SKM-1 (cell line): ENCODE data around the gene EXO1.

Experiments
- DNase-seq: peaks from one replicate; lab custom pipeline; 2025; ENCODE audit not compliant: unreplicated experiment; lab: John Stamatoyannopoulos, UW

EXO1 gene

GRCh38 chr1:241883159-241883558, 35.2 kb downstream of the EXO1 start:
- DNase-seq: no peak

GRCh38 chr1:241888232-241888631, 40.2 kb downstream of the EXO1 start:
- no peak for DNase-seq

- DNase-seq: no peak
Measured at GRCh38 chr1:241891296-241891695, 43.3 kb downstream of the EXO1 start.

GRCh38 chr1:241894016-241894415, 46.0 kb downstream of the EXO1 start:
- no peak for DNase-seq

GRCh38 chr1:241895013-241895412, 47.0 kb downstream of the EXO1 start:
- peak; percentile 53 for DNase-seq

GRCh38 chr1:241896670-241896962, 48.6 kb downstream of the EXO1 start:
- no peak for DNase-seq

- DNase-seq: no peak
Measured at GRCh38 chr1:241899210-241899609, 51.2 kb downstream of the EXO1 start.

GRCh38 chr1:241900381-241900780, 52.4 kb downstream of the EXO1 start:
- no peak for DNase-seq

GRCh38 chr1:241902391-241903065, 54.5 kb downstream of the EXO1 start:
- no peak for DNase-seq

GRCh38 chr1:241916196-241916595, 68.2 kb downstream of the EXO1 start:
- DNase-seq: no peak

- no peak for DNase-seq
Measured at GRCh38 chr1:241917487-241917886, 69.5 kb downstream of the EXO1 start.

GRCh38 chr1:241918879-241919278, 70.9 kb downstream of the EXO1 start:
- no peak for DNase-seq

GRCh38 chr1:241924080-241924808, 76.2 kb downstream of the EXO1 start:
- DNase-seq: no peak

- no peak for DNase-seq
Measured at GRCh38 chr1:241926141-241926540, 78.1 kb downstream of the EXO1 start.

- DNase-seq: no peak
Measured at GRCh38 chr1:241927321-241927720, 79.3 kb downstream of the EXO1 start.

- no peak for DNase-seq
Measured at GRCh38 chr1:241932845-241933244, 84.8 kb downstream of the EXO1 start.

- DNase-seq: no peak
Measured at GRCh38 chr1:241934201-241934848, 86.3 kb downstream of the EXO1 start.

GRCh38 chr1:241934866-241935265, 86.9 kb downstream of the EXO1 start:
- no peak for DNase-seq
